Prostate gland (tissue), 2 donors: ENCODE measurements around the gene SUSD2. TPM values are rescaled to one million over a fixed set of nuclear protein-coding genes. Genes with fewer than 3 reads are reported as not detected.

Source experiments
- DNase-seq: peaks from one replicate; pipeline ENCODE4 v3.0.0-alpha.2; 2019; ENCODE audit warnings: low spot score
- H3K27ac ChIP-seq, 2 donors: fragments of 200-600 bp; sonication (generic); 2 replicates each; pipeline ENCODE4 v1.5.1; 2017 to 2019
- H3K27me3 ChIP-seq: fragments of 200-600 bp; sonication (generic); replicated peaks from 2 replicates; pipeline ENCODE4 v1.5.1; 2019; ENCODE audit not compliant: insufficient read depth
- H3K36me3 ChIP-seq, 2 donors: fragments of 200-600 bp; sonication (generic); 1 replicate in 1 of 2; 2 replicates in 1 of 2; pipeline versions ENCODE4 v1.5.1 to v1.8.1; 2017 to 2019
- H3K4me1 ChIP-seq: fragments of 200-600 bp; sonication (generic); replicated peaks from 2 replicates; pipeline ENCODE4 v1.5.1; 2019
- H3K4me3 ChIP-seq, 2 donors: fragments of 200-600 bp; sonication (generic); 2 replicates each; pipeline ENCODE4 v1.5.1; 2017 to 2019
- H3K9me3 ChIP-seq: fragments of 200-600 bp; sonication (generic); 2 replicates; pipeline ENCODE4 v1.5.1; 2017
- CTCF ChIP-seq, 4 experiments: fragments of 200-600 bp in 2 of 4; fragments of 450-650 bp in 2 of 4; sonication (generic) in 2 of 4; IDR thresholded peaks; 1 replicate in 3 of 4; 2 replicates in 1 of 4; pipeline ENCODE4 v1.5.1; 2016 to 2019; ENCODE audit warnings: antibody characterized with exemption in 4 of 4, mild to moderate bottlenecking in 2 of 4, moderate library complexity in 2 of 4
- POLR2A ChIP-seq: fragments of 450-650 bp; IDR thresholded peaks from one replicate; pipeline ENCODE4 v1.6.1; 2016; ENCODE audit warnings: antibody characterized with exemption, mild to moderate bottlenecking
- POLR2AphosphoS5 ChIP-seq: sonication (generic); formaldehyde crosslinking; IDR thresholded peaks from one replicate; pipeline ENCODE4 v1.6.1; 2017; ENCODE audit warnings: antibody characterized with exemption
- WGBS: methylation state at CpG from one replicate; pipeline ENCODE4 v1.1.5; 2018; 5-methylcytosine and 5-hydroxymethylcytosine counted together
- intact Hi-C: fragments of 100-400 bp; cut with DNase I; formaldehyde crosslinking; loops from one replicate; pipeline ENCODE4 v1.14.2; 2022
- total RNA-seq, 2 donors: library from RNA; depleted of rRNA; stranded (reverse); fragments of >200 nt; gene quantifications; one replicate each; pipeline ENCODE4 v1.1.0, GENCODE V29; 2016

Gene SUSD2
- total RNA-seq, 2 donors from 2014 or later, result 7.8 to 9.3 TPM

DNA sequence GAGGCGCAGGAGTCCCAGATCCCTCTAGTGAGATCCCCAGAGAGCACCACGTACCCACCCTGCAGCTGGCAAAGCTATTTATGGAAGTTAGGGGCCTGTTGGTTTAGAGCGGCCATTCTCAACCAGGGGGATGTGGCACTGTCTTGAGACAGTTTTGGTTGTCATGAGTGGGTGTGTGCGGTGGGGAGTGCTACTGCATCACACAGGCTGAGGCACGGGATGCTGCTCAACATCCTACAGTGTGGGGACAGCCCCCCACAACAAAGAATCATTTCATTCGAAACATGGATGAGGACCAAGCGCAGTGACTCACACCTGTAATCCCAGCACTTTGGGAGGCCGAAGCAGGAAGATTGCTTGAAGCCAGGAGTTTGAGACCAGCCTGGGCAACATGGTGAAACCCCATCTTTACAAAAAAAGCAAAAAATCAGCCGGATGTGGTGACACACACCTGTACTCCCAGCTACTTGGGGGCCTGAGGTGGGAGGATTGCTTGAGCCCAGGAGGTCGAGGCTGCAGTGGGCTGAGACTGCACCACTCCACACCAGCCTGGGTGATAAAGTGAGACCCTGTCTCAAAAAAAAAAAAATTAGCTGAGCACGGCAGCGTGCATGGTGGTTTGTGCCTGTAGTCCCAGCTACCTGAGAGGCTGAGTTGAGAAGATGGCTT, 35.4 kb downstream of the SUSD2 start:
- no peak overlapping the region for H3K4me3 ChIP-seq
- no peaks in the 10 kb centered on the region for H3K27me3 ChIP-seq
- no peak for DNase-seq
- WGBS, result 88% methylated on average over 12 of the region's 12 CpGs
- H3K36me3 ChIP-seq, result no peaks in the 10 kb centered on the region
- H3K9me3 ChIP-seq, result no peaks in the 10 kb centered on the region
- no peak for TF ChIP-seq POLR2A
- TF ChIP-seq CTCF (IDR thresholded peaks at IDR 0.05), result no peak
- no peak for TF ChIP-seq POLR2AphosphoS5
- intact Hi-C loops, result no loop called here
- no peak overlapping the region for H3K27ac ChIP-seq
- H3K4me1 ChIP-seq, result no peaks in the 10 kb centered on the region

DNA sequence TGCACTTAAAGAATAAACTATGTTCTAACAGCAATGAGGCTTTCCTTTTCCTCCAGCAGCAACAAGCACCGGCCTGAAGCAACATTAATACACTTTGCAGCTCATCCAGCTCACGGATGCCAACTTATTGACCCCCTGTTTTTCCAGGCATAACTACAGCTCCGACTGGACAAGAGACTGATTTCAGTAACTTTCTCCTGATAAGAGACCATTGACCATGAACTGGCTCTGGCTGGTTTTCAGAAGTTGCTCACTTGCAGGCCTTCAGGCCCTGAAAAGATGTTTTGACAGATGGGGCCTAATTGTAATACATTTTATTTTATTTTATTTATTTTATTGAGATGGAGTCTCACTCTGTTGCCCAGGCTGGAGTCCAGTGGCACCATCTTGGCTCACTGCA, 36.1 kb downstream of the SUSD2 start:
- H3K36me3 ChIP-seq, result no peaks in the 10 kb centered on the region
- no peak overlapping the region for H3K27ac ChIP-seq
- TF ChIP-seq CTCF (IDR thresholded peaks at IDR 0.05) (no peak), POLR2AphosphoS5 (no peak), POLR2A (no peak)
- no peaks in the 10 kb centered on the region for H3K9me3 ChIP-seq
- H3K4me3 ChIP-seq, result no peak overlapping the region
- no peaks in the 10 kb centered on the region for H3K27me3 ChIP-seq
- intact Hi-C loops, result no loop called here
- DNase-seq, result no peak
- 71% methylated on average over 3 of the region's 3 CpGs for WGBS
- no peaks in the 10 kb centered on the region for H3K4me1 ChIP-seq

- no peak for TF ChIP-seq CTCF (IDR thresholded peaks at IDR 0.05)
- no peak for TF ChIP-seq POLR2A
- no peak for TF ChIP-seq POLR2AphosphoS5
- WGBS, result 95% methylated on average over 8 of the region's 9 CpGs
- H3K9me3 ChIP-seq, result no peaks in the 10 kb centered on the region
- no peaks in the 10 kb centered on the region for H3K27me3 ChIP-seq
- H3K27ac ChIP-seq, result no peak overlapping the region
- no peak for DNase-seq
- intact Hi-C loops, result no loop called here
- no peaks in the 10 kb centered on the region for H3K36me3 ChIP-seq
- H3K4me3 ChIP-seq, result no peak overlapping the region
- H3K4me1 ChIP-seq, result no peaks in the 10 kb centered on the region
Observed at GRCh38 chr22:24219750-24220149, 38.5 kb downstream of the SUSD2 start.

GRCh38 chr22:24224468-24224867, 43.2 kb downstream of the SUSD2 start:
- no peak overlapping the region for H3K27ac ChIP-seq
- no peak overlapping the region for H3K4me3 ChIP-seq
- TF ChIP-seq CTCF (IDR thresholded peaks at IDR 0.05) (no peak), POLR2A (no peak), POLR2AphosphoS5 (no peak)
- intact Hi-C loops, result no loop called here
- no peaks in the 10 kb centered on the region for H3K36me3 ChIP-seq
- no peak for DNase-seq
- 100% methylated on average over 1 of the region's 1 CpG for WGBS
- no peaks in the 10 kb centered on the region for H3K9me3 ChIP-seq
- H3K27me3 ChIP-seq, result no peaks in the 10 kb centered on the region
- H3K4me1 ChIP-seq, result no peaks in the 10 kb centered on the region

GRCh38 chr22:24225044-24225601, 43.8 kb downstream of the SUSD2 start:
- TF ChIP-seq POLR2AphosphoS5, result no peak
- TF ChIP-seq POLR2A, result no peak
- TF ChIP-seq CTCF (IDR thresholded peaks at IDR 0.05), result no peak
- H3K36me3 ChIP-seq, result no peaks in the 10 kb centered on the region
- no peaks in the 10 kb centered on the region for H3K27me3 ChIP-seq
- DNase-seq, result no peak
- H3K27ac ChIP-seq, result no peak overlapping the region
- WGBS, result 77% methylated on average over 14 of the region's 14 CpGs
- H3K4me1 ChIP-seq, result no peaks in the 10 kb centered on the region
- H3K9me3 ChIP-seq, result no peaks in the 10 kb centered on the region
- H3K4me3 ChIP-seq, result no peak overlapping the region
- intact Hi-C loops, result no loop called here
